Thymus (tissue), 11 donors: ENCODE data around the gene BRSK1. TPM values are rescaled to one million over a fixed set of nuclear protein-coding genes. Genes with fewer than 3 reads are reported as not detected.

Experiments used
- DNase-seq, 9 donors: peaks; one replicate each; pipeline ENCODE4 v3.0.0-alpha.2; 2013; ENCODE audit warnings: low spot score in 9 of 9, low read depth in 6 of 9, missing footprints in 1 of 9
- H3K27ac ChIP-seq, 2 donors: one replicate each; pipeline ENCODE4 v1.5.1; 2013; ENCODE audit warnings: control low read depth in 1 of 2, low read depth in 1 of 2, low read length in 1 of 2, mild to moderate bottlenecking in 1 of 2, moderate library complexity in 1 of 2
- H3K27me3 ChIP-seq, 2 donors: one replicate each; pipeline ENCODE4 v1.5.1; 2013; ENCODE audit warnings: low read length in 1 of 2; ENCODE audit not compliant: control insufficient read depth in 2 of 2, insufficient read depth in 1 of 2
- H3K36me3 ChIP-seq, 2 donors: one replicate each; pipeline ENCODE4 v1.5.1; 2013; ENCODE audit warnings: low read length in 1 of 2, mild to moderate bottlenecking in 1 of 2, moderate library complexity in 1 of 2; ENCODE audit not compliant: control insufficient read depth in 2 of 2, insufficient read depth in 2 of 2
- H3K4me1 ChIP-seq, 2 donors: one replicate each; pipeline ENCODE4 v1.5.1; 2013; ENCODE audit warnings: low read length in 2 of 2; ENCODE audit not compliant: control insufficient read depth in 2 of 2, insufficient read depth in 2 of 2
- H3K4me3 ChIP-seq, 2 donors: one replicate each; pipeline ENCODE4 v1.5.1; 2013; ENCODE audit warnings: low read length in 2 of 2, control low read depth in 1 of 2, mild to moderate bottlenecking in 1 of 2
- H3K9me3 ChIP-seq, 2 donors: one replicate each; pipeline ENCODE4 v1.5.1; 2013; ENCODE audit warnings: low read length in 1 of 2, mild to moderate bottlenecking in 1 of 2; ENCODE audit not compliant: control insufficient read depth in 2 of 2, insufficient read depth in 1 of 2
- WGBS: extraction: QIAGEN DNeasy Blood & Tissue Kit; methylation state at CpG from one replicate; pipeline ENCODE4 v1.1.7; 2013; 5-methylcytosine and 5-hydroxymethylcytosine counted together
- polyA plus RNA-seq: library from polyadenylated mRNA; stranded (reverse); fragments of 200-250 nt; gene quantifications from one replicate; pipeline ENCODE4 v1.2.3, GENCODE V29; 2013
- total RNA-seq: library from RNA; stranded (reverse); fragments of 120-200 nt; gene quantifications from one replicate; pipeline ENCODE4 v1.2.4, GENCODE V29; 2013
- donor health status: healthy.

BRSK1 gene
- total and polyA plus RNA-seq, 2 donors: 2.9 to 3.1 TPM

DNA sequence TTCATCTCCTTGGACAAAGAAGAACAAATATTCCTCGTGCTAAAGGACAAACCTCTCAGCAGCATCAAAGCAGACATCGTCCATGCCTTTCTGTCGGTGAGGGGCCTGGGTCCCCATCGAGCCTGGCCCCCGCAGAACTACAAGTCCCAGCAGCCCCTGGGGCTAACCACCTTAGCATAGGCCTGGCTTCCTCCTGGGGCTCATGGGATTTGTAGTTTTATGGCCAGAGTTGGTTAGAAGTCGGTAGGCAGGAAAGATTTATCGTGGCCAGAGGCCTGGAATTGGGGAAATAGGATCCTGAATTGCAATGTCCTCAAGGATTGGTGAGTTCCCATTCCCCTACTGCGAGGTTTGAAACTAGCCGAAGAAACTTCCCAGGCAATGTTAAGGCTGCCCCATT is 21.7 kb downstream of the BRSK1 start:
- H3K27ac ChIP-seq: no peak overlapping the region
- 87% methylated on average over 9 of the region's 9 CpGs for WGBS
- H3K4me1 ChIP-seq: peaks cover 7 to 24% of the 10 kb centered on the region in 2 donors
- peak; percentile 33 to 76 (median 48) for DNase-seq
- H3K27me3 ChIP-seq: no peaks in the 10 kb centered on the region
- no peak overlapping the region for H3K4me3 ChIP-seq
- peaks cover 0 to 2% of the 10 kb centered on the region in 2 donors for H3K9me3 ChIP-seq
- H3K36me3 ChIP-seq: peaks cover 9 to 11% of the 10 kb centered on the region in 2 donors

GRCh38 chr19:55305983-55306562 is 22.3 kb downstream of the BRSK1 start:
- H3K9me3 ChIP-seq: peaks cover 0 to 2% of the 10 kb centered on the region in 2 donors
- peaks cover 7 to 24% of the 10 kb centered on the region in 2 donors for H3K4me1 ChIP-seq
- no peak overlapping the region for H3K27ac ChIP-seq
- no peak overlapping the region for H3K4me3 ChIP-seq
- peaks cover 9 to 11% of the 10 kb centered on the region in 2 donors for H3K36me3 ChIP-seq
- H3K27me3 ChIP-seq: no peaks in the 10 kb centered on the region
- no peak for DNase-seq
- 98% methylated on average over 17 of the region's 17 CpGs for WGBS

DNA sequence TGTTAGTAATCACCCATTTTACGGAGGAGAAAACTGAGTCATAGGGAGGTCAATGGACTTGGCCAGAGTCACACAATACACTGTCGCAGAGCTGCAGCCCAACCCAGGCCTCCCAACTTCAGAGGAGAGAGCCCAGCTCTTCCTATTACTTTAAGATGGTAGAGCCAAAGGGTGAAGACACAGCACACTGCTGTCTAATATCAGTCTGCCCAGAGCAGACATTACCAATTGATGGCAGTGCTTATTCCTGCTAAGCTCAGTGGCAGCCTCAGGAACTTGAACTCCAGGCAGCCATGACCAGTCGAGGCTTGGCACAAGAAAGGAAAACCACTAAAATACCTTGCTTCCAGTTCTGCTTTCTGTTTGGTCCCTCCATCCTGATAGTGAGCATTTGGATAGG is 22.9 kb downstream of the BRSK1 start:
- Histone ChIP-seq H3K27me3 (no peaks in the 10 kb centered on the region), H3K4me3 (no peak overlapping the region), H3K4me1 (peaks cover 5 to 17% of the 10 kb centered on the region in 2 donors), H3K9me3 (peaks cover 0 to 2% of the 10 kb centered on the region in 2 donors), H3K27ac (no peak overlapping the region), H3K36me3 (peaks cover 9 to 11% of the 10 kb centered on the region in 2 donors)
- DNase-seq: no peak
- WGBS: 92% methylated on average over 3 of the region's 3 CpGs

DNA sequence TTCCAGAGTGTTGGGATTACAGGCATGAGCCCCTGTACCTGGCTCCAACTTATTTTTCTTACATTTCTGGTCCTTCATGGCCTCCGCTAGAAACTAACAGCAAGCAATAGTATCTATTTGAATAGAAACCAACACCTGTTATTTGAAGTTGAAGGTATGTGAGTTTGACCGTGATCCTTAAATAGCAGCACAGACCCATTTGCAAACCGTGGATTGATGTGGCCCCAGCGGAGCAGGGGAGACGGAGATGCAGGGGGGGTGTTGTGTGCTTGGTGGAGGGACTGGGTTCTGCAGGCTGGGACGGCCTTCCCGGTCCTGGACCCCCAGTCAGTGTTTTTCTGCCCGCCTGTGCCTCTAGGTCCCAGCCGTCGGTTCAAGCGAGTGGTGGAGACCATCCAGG is 24.5 kb downstream of the BRSK1 start:
- Histone ChIP-seq H3K27ac (no peak overlapping the region), H3K27me3 (no peaks in the 10 kb centered on the region), H3K36me3 (peaks cover 7 to 10% of the 10 kb centered on the region in 2 donors), H3K4me1 (peaks cover 0 to 10% of the 10 kb centered on the region in 2 donors), H3K9me3 (peaks cover 0 to 2% of the 10 kb centered on the region in 2 donors), H3K4me3 (no peak overlapping the region)
- 97% methylated on average over 11 of the region's 11 CpGs for WGBS
- DNase-seq: no peak

DNA sequence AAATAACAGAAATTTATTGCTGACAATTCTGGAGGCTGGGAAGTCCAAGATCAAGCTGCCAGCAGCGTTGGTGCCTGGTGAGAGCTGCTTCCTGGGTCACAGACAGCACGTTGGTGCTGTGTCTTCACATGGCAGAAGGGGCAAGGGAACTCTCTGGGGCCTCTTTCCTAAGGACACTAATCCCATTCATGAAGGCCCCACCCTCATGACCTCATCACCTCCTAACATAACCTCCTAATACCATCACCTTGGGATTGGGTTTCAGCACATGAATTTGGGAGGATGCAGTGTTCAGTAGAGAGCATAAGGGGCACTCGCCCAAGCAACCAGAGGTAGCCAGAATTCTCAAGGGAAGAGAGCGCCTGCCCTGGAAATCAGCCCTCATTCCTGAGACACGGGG is 25.7 kb downstream of the BRSK1 start:
- Histone ChIP-seq H3K4me1 (peaks cover 0 to 10% of the 10 kb centered on the region in 2 donors), H3K9me3 (peaks cover 0 to 2% of the 10 kb centered on the region in 2 donors), H3K36me3 (peaks cover 5 to 8% of the 10 kb centered on the region in 2 donors), H3K4me3 (no peak overlapping the region), H3K27ac (no peak overlapping the region), H3K27me3 (no peaks in the 10 kb centered on the region)
- no peak for DNase-seq
- 96% methylated on average over 5 of the region's 5 CpGs for WGBS

GRCh38 chr19:55310498-55310897 is 26.7 kb downstream of the BRSK1 start:
- Histone ChIP-seq H3K9me3 (peaks cover 0 to 2% of the 10 kb centered on the region in 2 donors), H3K36me3 (peaks cover 5 to 8% of the 10 kb centered on the region in 2 donors), H3K4me3 (no peak overlapping the region), H3K4me1 (peaks cover 0 to 4% of the 10 kb centered on the region in 2 donors), H3K27ac (no peak overlapping the region), H3K27me3 (no peaks in the 10 kb centered on the region)
- DNase-seq: no peak
- WGBS: 95% methylated on average over 7 of the region's 7 CpGs

DNA sequence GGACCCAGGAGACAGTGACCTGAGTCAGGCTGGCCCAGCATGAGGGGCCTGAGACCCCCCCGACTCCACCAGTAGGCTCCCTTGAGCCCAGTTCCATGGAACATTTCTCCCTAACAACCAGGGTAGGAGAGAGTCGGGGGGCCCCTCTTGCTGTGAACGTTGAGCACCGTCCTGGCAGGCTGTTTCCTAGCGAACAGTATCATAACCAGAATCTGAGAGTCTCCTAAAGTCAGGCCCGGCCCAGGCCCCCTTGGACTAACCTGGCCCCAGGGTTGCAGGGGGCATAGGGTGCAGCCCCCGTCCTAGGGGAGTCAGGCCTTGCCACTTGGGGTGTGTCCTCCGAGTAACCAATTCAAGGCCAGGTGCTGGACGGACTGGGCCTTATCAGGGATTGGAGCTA is 27.6 kb downstream of the BRSK1 start:
- Histone ChIP-seq H3K36me3 (peaks cover 3 to 7% of the 10 kb centered on the region in 2 donors), H3K27ac (no peak overlapping the region), H3K9me3 (no peaks in the 10 kb centered on the region), H3K27me3 (no peaks in the 10 kb centered on the region), H3K4me3 (no peak overlapping the region), H3K4me1 (no peaks in the 10 kb centered on the region)
- DNase-seq: no peak
- 94% methylated on average over 9 of the region's 9 CpGs for WGBS

DNA sequence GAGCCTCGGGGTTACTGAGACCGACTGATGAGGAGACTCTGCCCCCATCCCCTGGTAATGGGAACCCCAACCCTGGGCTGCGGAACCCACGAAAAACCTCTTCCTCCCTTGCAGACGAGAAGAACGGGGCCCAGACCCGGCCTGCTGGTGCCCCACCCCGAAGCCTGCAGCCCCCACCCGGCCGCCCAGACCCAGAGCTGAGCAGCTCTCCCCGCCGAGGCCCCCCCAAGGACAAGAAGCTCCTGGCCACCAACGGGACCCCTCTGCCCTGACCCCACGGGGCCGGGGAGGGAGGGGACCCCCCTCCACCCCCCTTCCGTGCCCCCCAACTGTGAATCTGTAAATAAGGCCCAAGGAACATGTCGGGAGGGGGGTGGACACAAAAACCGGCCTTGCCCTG is 28.0 kb downstream of the BRSK1 start:
- Histone ChIP-seq H3K27ac (no peak overlapping the region), H3K27me3 (no peaks in the 10 kb centered on the region), H3K4me1 (no peaks in the 10 kb centered on the region), H3K4me3 (no peak overlapping the region), H3K36me3 (peaks cover 0 to 4% of the 10 kb centered on the region in 2 donors), H3K9me3 (no peaks in the 10 kb centered on the region)
- WGBS: 94% methylated on average over 18 of the region's 18 CpGs
- DNase-seq: no peak

DNA sequence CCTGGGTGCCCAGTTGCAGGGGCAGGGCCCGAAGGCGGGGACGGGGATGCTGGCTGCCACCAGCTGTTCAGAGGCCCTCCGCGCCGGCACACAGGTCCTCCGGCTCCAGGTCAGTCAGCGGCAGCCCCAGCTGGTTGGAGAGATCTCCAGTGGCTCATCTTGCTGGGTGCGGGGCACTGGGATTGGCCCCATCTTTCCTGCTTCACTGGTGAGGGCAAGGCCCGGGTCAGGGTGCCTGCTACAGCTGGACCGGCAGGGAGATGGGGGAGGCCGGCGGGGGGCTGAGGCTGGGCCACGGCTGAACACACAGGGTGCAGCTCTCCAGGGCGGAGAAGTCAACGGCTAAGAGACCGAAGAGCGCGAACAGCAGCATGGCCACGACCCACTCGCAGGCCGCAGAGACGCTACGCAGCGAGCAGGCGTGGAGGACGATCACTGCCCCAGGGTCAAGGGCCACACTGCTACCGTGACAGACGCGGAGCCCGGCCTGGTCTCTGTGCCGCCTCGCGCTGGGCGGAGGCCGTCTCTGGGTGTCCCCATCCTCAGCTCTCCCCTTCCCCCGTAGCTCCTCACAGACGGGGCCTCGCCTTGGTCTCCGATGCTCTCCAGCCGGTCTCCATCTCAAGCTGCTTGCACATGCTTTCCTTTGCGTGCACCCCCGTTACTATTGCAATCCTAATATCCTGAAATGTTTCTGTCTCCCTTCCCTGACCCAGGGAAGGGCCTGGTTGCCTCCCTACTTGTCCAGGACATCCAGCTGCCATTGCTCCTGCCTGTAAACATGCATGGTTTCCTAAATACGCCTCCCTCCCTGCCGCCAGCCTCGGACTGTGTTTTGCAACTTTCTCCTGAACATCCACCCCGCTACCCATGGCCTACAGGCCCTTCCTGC is 29.1 kb downstream of the BRSK1 start:
- no peak overlapping the region for H3K27ac ChIP-seq
- H3K9me3 ChIP-seq: no peaks in the 10 kb centered on the region
- H3K4me3 ChIP-seq: no peak overlapping the region
- H3K36me3 ChIP-seq: no peaks in the 10 kb centered on the region
- H3K27me3 ChIP-seq: no peaks in the 10 kb centered on the region
- WGBS: 97% methylated on average over 47 of the region's 47 CpGs
- DNase-seq: no peak
- no peaks in the 10 kb centered on the region for H3K4me1 ChIP-seq
